Stimulated activated CD8-positive, alpha-beta memory T cell treated with anti-CD3 and anti-CD28 coated beads, Interleukin-4, amount 100 ng/mL, for 1 hour (primary cell): ENCODE measurements around the gene ZC3H13.
A peak's percentile ranks its signal among the peaks of the same experiment; 100 is the strongest.

Experiments used
- DNase-seq, 2 donors: peaks; one replicate each; pipeline ENCODE4 v3.0.0-alpha.2; 2020; ENCODE audit warnings: low read depth in 2 of 2, low spot score in 1 of 2

ZC3H13 gene

GRCh38 chr13:46052319-46053161, at the start of gene ZC3H13:
Gene ZC3H13, minus strand, starts transcription at chr13:46052746. Its CDS starts 7,239 bp downstream, at chr13:46045507.
- peak; percentile 77 to 87 for DNase-seq

GRCh38 chr13:46102255-46102605, 49.7 kb upstream of the ZC3H13 start:
- DNase-seq, result no peak

- no peak for DNase-seq
These were observed 49.1 kb upstream of the ZC3H13 start for GRCh38 chr13:46101484-46102254.

- DNase-seq, result no peak
These were observed 48.5 kb upstream of the ZC3H13 start for GRCh38 chr13:46101002-46101401.

GRCh38 chr13:46100191-46100815, 47.8 kb upstream of the ZC3H13 start:
- no peak for DNase-seq

GRCh38 chr13:46097663-46098062, 45.1 kb upstream of the ZC3H13 start:
- DNase-seq, result no peak

- DNase-seq, result no peak
These were observed 44.5 kb upstream of the ZC3H13 start for GRCh38 chr13:46097015-46097414.

- no peak for DNase-seq
These were observed 41.9 kb upstream of the ZC3H13 start for GRCh38 chr13:46094478-46094877.

- no peak for DNase-seq
These were observed 36.4 kb upstream of the ZC3H13 start for GRCh38 chr13:46088821-46089562.

GRCh38 chr13:46087481-46087880, 34.9 kb upstream of the ZC3H13 start:
- no peak for DNase-seq

GRCh38 chr13:46086985-46087384, 34.4 kb upstream of the ZC3H13 start:
- DNase-seq, result no peak

- DNase-seq, result no peak
These were observed 33.9 kb upstream of the ZC3H13 start for GRCh38 chr13:46086421-46086922.

- no peak for DNase-seq
These were observed 33.2 kb upstream of the ZC3H13 start for GRCh38 chr13:46085737-46086136.

- DNase-seq, result no peak
These were observed 29.8 kb upstream of the ZC3H13 start for GRCh38 chr13:46082324-46082723.

- no peak for DNase-seq
These were observed 27.2 kb upstream of the ZC3H13 start for GRCh38 chr13:46079770-46080169.

- no peak for DNase-seq
These were observed 24.7 kb upstream of the ZC3H13 start for GRCh38 chr13:46077265-46077664.

GRCh38 chr13:46076827-46077226, 24.3 kb upstream of the ZC3H13 start:
- DNase-seq, result no peak

GRCh38 chr13:46075811-46076210, 23.3 kb upstream of the ZC3H13 start:
- no peak for DNase-seq

GRCh38 chr13:46071590-46072249, 19.2 kb upstream of the ZC3H13 start:
- DNase-seq, result no peak

- DNase-seq, result no peak
These were observed 10.7 kb upstream of the ZC3H13 start for GRCh38 chr13:46063292-46063691.
